Neural cell (in vitro differentiated cells): ENCODE results near the gene STXBP2. TPM values are rescaled to one million over a fixed set of nuclear protein-coding genes. Genes with fewer than 3 reads are reported as not detected.

Experiments used
- H2AFZ ChIP-seq: fragments of 200-600, 300-800 bp; sonication (generic), shearing (Covaris generic); 2 replicates; pipeline ENCODE4 v1.6.0; 2014; ENCODE audit warnings: low read depth, mild to moderate bottlenecking, antibody characterized with exemption, low read length, moderate library complexity
- H3F3A ChIP-seq: fragments of 200-600 bp; shearing (Covaris generic); 2 replicates; pipeline ENCODE4 v1.6.1; 2016; ENCODE audit warnings: mild to moderate bottlenecking, moderate library complexity, mixed read lengths, antibody characterized with exemption, low read length; ENCODE audit not compliant: insufficient read depth, poor library complexity, severe bottlenecking
- H3K27ac ChIP-seq: fragments of 200-600, 300-800 bp; sonication (generic), shearing (Covaris generic); 2 replicates; pipeline ENCODE4 v1.5.1; 2014; ENCODE audit warnings: mild to moderate bottlenecking, low read length, moderate library complexity
- H3K27me3 ChIP-seq: fragments of 300-800, 200-600 bp; sonication (generic), shearing (Covaris generic); 2 replicates; pipeline ENCODE4 v1.6.0; 2014; ENCODE audit warnings: mild to moderate bottlenecking, low read depth, low read length, moderate library complexity; ENCODE audit not compliant: insufficient read depth
- H3K36me3 ChIP-seq: fragments of 300-800, 200-600 bp; sonication (generic), shearing (Covaris generic); 2 replicates; pipeline ENCODE4 v1.5.1; 2014; ENCODE audit warnings: mild to moderate bottlenecking, antibody characterized with exemption, low read length, moderate library complexity; ENCODE audit not compliant: insufficient read depth
- H3K4me2 ChIP-seq: fragments of 300-800, 200-600 bp; sonication (generic), shearing (Covaris generic); 2 replicates; pipeline ENCODE4 v1.6.0; 2014; ENCODE audit warnings: mild to moderate bottlenecking, low read length
- H3K4me3 ChIP-seq: fragments of 300-800, 200-600 bp; sonication (generic), shearing (Covaris generic); 2 replicates; pipeline ENCODE4 v1.5.1; 2014; ENCODE audit warnings: mild to moderate bottlenecking, low read length, moderate library complexity
- H3K79me2 ChIP-seq: fragments of 200-600 bp; shearing (Covaris generic); replicated peaks from 2 replicates; pipeline ENCODE4 v1.6.0; 2014; ENCODE audit warnings: mild to moderate bottlenecking, low read length, moderate library complexity; ENCODE audit not compliant: insufficient read depth
- H3K9ac ChIP-seq: fragments of 300-800, 200-600 bp; sonication (generic), shearing (Covaris generic); 2 replicates; pipeline ENCODE4 v1.6.1; 2016; ENCODE audit warnings: mild to moderate bottlenecking, low read length, mixed read lengths
- H3K9me2 ChIP-seq: fragments of 200-600 bp; shearing (Covaris generic); 2 replicates; pipeline ENCODE4 v1.6.1; 2016; ENCODE audit warnings: mild to moderate bottlenecking, low read length, mixed read lengths; ENCODE audit not compliant: insufficient read depth
- H3K9me3 ChIP-seq: fragments of 200-600, 300-800 bp; sonication (generic), shearing (Covaris generic); 2 replicates; pipeline ENCODE4 v1.6.1; 2016; ENCODE audit warnings: mild to moderate bottlenecking, mixed run types, low read length, moderate library complexity, mixed read lengths
- H4K20me1 ChIP-seq: fragments of 200-600 bp; shearing (Covaris generic); 2 replicates; pipeline ENCODE4 v1.6.1; 2016; ENCODE audit warnings: mild to moderate bottlenecking, mixed run types; ENCODE audit not compliant: insufficient read depth
- CTCF ChIP-seq: fragments of 450-650 bp; IDR thresholded peaks from 2 replicates; pipeline ENCODE4 v1.5.1; 2014; ENCODE audit warnings: antibody characterized with exemption, mild to moderate bottlenecking, moderate library complexity; ENCODE audit not compliant: poor library complexity, severe bottlenecking
- EP300 ChIP-seq: fragments of 450-650 bp; conservative IDR thresholded peaks from 2 replicates; pipeline ENCODE4 v1.6.1; 2014; ENCODE audit warnings: antibody characterized with exemption, mild to moderate bottlenecking, moderate library complexity; ENCODE audit not compliant: poor library complexity, severe bottlenecking
- EZH2 ChIP-seq: fragments of 200-600, 300-800 bp; shearing (Covaris generic), sonication (generic); IDR thresholded peaks from 2 replicates; pipeline ENCODE4 v1.6.1; 2014; ENCODE audit warnings: antibody characterized with exemption, low read length, borderline replicate concordance, mild to moderate bottlenecking; ENCODE audit not compliant: insufficient read depth, poor library complexity, severe bottlenecking
- MXI1 ChIP-seq: fragments of 450-650 bp; conservative IDR thresholded peaks from 2 replicates; pipeline ENCODE4 v1.6.1; 2014; ENCODE audit warnings: antibody characterized with exemption, mild to moderate bottlenecking; ENCODE audit not compliant: poor library complexity, severe bottlenecking
- POLR2AphosphoS5 ChIP-seq: IDR thresholded peaks from 2 replicates; pipeline ENCODE4 v1.6.1; 2012
- RAD21 ChIP-seq: fragments of 450-650 bp; conservative IDR thresholded peaks from 2 replicates; pipeline ENCODE4 v1.6.1; 2014; ENCODE audit warnings: antibody characterized with exemption, mild to moderate bottlenecking, moderate library complexity
- SMC3 ChIP-seq: fragments of 450-650 bp; conservative IDR thresholded peaks from 2 replicates; pipeline ENCODE4 v1.6.1; 2014; ENCODE audit warnings: antibody characterized with exemption, mild to moderate bottlenecking, moderate library complexity; ENCODE audit not compliant: poor library complexity
- TAF1 ChIP-seq: IDR thresholded peaks from 2 replicates; pipeline ENCODE4 v1.6.1; 2012; ENCODE audit warnings: low read depth
- polyA plus RNA-seq: library from polyadenylated mRNA; depleted of rRNA; stranded (reverse); fragments of >200 nt; gene quantifications from 2 replicates; pipeline ENCODE4 v1.2.3, GENCODE V29; 2014
- TF ChIP-seq, protein P1 (sequence below): IDR thresholded peaks from 2 replicates; pipeline ENCODE4 v1.6.1; 2012; ENCODE audit warnings: borderline replicate concordance

The STXBP2 gene
- polyA plus RNA-seq, 1 donor from 2014 or later = 1.7 TPM

- Histone ChIP-seq H3K9me3 (no peaks in the 10 kb centered on the region), H3K27ac (no peak overlapping the region), H2AFZ (no peak overlapping the region), H3K9ac (no peak overlapping the region), H3K36me3 (no peaks in the 10 kb centered on the region), H3K79me2 (no peaks in the 10 kb centered on the region), H3K4me3 (no peak overlapping the region), H4K20me1 (no peaks in the 10 kb centered on the region), H3K4me2 (no peak overlapping the region), H3F3A (no peaks in the 10 kb centered on the region), H3K27me3 (no peaks in the 10 kb centered on the region), H3K9me2 (no peaks in the 10 kb centered on the region)
- TF ChIP-seq EZH2 (no peak), MXI1 (no peak), TAF1 (no peak), CTCF (no peak), SMC3 (no peak), POLR2AphosphoS5 (no peak), EP300 (no peak)
- TF ChIP-seq, protein P1, sequence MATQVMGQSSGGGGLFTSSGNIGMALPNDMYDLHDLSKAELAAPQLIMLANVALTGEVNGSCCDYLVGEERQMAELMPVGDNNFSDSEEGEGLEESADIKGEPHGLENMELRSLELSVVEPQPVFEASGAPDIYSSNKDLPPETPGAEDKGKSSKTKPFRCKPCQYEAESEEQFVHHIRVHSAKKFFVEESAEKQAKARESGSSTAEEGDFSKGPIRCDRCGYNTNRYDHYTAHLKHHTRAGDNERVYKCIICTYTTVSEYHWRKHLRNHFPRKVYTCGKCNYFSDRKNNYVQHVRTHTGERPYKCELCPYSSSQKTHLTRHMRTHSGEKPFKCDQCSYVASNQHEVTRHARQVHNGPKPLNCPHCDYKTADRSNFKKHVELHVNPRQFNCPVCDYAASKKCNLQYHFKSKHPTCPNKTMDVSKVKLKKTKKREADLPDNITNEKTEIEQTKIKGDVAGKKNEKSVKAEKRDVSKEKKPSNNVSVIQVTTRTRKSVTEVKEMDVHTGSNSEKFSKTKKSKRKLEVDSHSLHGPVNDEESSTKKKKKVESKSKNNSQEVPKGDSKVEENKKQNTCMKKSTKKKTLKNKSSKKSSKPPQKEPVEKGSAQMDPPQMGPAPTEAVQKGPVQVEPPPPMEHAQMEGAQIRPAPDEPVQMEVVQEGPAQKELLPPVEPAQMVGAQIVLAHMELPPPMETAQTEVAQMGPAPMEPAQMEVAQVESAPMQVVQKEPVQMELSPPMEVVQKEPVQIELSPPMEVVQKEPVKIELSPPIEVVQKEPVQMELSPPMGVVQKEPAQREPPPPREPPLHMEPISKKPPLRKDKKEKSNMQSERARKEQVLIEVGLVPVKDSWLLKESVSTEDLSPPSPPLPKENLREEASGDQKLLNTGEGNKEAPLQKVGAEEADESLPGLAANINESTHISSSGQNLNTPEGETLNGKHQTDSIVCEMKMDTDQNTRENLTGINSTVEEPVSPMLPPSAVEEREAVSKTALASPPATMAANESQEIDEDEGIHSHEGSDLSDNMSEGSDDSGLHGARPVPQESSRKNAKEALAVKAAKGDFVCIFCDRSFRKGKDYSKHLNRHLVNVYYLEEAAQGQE = no peak
Measured at GRCh38 chr19:7663706-7664105, 26.8 kb downstream of the STXBP2 start.

DNA sequence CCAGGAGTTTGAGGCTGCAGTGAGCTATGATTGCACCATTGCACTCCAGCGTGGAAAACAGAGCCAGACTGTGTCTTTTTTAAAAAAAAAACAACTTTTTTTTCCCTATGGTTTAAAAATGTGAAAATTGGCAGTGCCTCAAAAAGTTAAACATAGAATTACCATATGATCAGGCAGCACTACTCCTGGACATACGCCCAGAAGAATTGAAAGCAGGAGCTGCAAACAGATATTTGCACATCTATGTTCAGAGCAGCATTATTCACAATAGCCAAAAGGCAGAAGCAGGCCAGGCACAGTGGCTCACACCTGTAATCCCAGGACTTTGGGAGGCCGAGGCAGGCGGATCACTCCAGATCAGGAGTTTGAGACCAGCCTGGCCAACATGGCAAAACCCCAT, 28.2 kb downstream of the STXBP2 start:
- Histone ChIP-seq H3K27me3 (peaks cover 6% of the 10 kb centered on the region), H3K9ac (no peak overlapping the region)

More for the DNA sequence above, 28.2 kb downstream of the STXBP2 start:
- no peaks in the 10 kb centered on the region for H3K9me2 ChIP-seq
- no peaks in the 10 kb centered on the region for H4K20me1 ChIP-seq
- no peak overlapping the region for H2AFZ ChIP-seq
- TF ChIP-seq EP300 (no peak), CTCF (no peak), EZH2 (no peak), TAF1 (no peak), RAD21 (no peak), MXI1 (no peak), SMC3 (no peak), POLR2AphosphoS5 (no peak)
- TF ChIP-seq, protein P1 = no peak
- H3K9me3 ChIP-seq = no peaks in the 10 kb centered on the region
- H3F3A ChIP-seq = no peaks in the 10 kb centered on the region
- H3K4me2 ChIP-seq = no peak overlapping the region
- no peaks in the 10 kb centered on the region for H3K36me3 ChIP-seq
- no peaks in the 10 kb centered on the region for H3K79me2 ChIP-seq
- no peak overlapping the region for H3K27ac ChIP-seq
- no peak overlapping the region for H3K4me3 ChIP-seq
